T follicular helper cell (primary cell): ENCODE measurements around the gene LIMCH1.

ENCODE experiments used
- DNase-seq: peaks from one replicate; pipeline ENCODE4 v3.0.0-alpha.2; 2020; ENCODE audit warnings: low read depth

Gene LIMCH1

GRCh38 chr4:41561244-41561643 lies 23.3 kb downstream of the LIMCH1 start:
- no peak for DNase-seq

DNA sequence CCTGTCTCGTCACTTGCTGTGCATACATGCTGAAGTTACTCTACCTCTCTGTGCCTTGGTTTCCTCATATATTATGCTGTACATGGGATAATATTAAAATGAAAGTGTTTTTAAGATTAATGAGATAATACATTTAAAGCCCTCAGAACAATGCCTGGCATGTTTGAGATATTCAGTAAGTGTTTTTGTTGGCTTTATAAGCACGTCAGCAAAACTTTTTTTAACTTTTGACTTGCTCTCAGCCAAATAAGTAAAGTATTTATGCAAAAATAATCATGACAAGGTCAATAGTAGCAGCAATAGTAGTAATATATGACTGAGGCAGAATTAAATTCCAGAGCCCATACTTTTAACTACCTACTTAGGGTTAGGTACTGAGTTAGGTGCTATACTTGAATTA lies 29.2 kb downstream of the LIMCH1 start:
- DNase-seq = no peak

DNA sequence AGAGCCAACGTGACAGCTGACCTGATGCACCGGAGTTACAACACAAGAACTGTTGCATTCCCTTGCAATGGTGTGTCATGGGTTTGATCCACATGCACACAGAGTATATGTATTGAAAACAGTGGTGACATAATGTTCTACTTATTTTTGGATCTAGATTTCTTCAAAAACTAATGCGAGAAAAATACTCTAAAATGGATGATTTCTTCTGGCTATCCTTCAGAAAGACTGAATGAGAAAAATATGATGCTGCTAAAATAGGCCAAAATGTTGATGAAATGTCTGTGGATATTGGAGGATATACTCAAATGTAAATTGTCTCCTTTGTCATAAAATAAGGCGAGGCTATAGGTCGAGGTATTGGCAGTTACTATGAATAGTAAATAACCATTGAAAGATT lies 30.4 kb downstream of the LIMCH1 start:
- DNase-seq = no peak

DNA sequence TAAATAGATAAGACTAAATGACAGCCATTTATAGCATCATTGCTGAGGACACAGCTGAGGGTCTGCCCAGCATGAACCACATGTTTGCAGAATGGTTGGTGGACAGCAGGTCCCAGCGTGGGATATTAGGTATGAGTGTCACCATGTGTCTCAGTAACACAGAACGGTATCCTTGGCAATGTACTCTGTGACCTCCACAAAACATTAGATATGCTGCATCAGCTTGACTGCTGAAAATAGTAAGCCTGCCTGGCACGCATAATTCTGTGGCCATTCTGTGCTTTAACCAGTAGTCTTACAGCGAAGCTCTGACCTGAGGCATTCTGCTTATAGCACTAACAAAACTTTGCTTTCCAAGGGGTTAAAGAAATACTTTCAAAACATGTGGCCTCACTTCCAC lies 32.0 kb downstream of the LIMCH1 start:
- DNase-seq = no peak

DNA sequence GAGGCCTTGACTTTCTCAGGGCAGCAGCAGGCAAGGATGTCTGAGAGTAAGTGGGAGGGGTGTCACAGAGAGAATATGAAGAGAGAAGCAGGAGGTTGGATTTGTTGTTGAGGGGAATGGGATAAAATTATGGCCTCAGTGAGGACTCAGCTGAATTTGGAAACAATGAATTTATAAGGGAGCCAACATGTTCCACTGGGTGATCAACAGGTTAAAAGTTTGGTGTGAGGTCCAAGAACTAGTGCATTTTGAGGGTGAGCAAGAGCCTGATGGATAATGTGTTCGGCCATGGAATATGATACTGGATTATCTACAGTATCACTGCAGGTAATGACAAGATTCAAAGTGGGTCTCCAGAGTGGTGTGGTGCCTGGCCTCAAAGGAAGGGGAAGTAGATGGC lies 33.5 kb downstream of the LIMCH1 start:
- DNase-seq = no peak

DNA sequence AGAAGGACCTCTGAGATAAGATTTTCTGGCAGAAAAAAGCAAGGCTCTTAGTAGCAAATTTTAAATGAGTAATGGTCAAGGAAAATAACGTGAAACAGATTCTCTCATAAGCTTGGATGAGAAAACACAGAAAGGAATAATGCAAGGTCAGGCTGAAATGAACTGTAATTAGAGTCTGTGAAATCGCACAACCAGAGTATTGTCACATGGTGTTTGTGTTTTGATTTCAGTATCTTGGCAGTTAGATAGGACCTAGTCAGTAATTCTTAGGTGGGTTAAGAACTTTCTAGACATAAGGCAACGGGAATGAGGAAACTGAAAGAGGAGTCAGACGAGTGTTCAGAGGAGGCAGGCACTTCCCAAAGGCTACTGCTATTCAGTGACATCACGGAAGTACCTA lies 34.6 kb downstream of the LIMCH1 start:
- no peak for DNase-seq

GRCh38 chr4:41572956-41573355 lies 35.0 kb downstream of the LIMCH1 start:
- no peak for DNase-seq

GRCh38 chr4:41573502-41574001 lies 35.6 kb downstream of the LIMCH1 start:
- DNase-seq = no peak

DNA sequence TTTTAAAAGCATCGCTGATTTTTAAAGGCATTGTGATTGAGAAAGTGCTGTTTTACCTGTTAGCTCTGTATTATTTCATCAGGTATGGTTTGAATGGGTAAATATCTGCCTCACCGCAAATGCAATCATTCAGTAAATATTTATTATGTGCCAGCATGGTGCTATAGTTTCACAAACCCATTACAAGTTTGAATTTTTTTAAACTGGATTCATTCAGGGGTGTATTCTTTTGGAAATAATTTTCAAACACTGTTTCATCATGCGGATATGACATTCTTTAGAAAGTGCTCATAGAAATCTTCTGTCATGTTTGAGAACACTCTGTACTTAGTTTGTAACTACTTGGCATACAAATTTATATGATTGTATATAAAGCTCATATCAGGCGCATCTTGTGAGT lies 37.2 kb downstream of the LIMCH1 start:
- DNase-seq = no peak

DNA sequence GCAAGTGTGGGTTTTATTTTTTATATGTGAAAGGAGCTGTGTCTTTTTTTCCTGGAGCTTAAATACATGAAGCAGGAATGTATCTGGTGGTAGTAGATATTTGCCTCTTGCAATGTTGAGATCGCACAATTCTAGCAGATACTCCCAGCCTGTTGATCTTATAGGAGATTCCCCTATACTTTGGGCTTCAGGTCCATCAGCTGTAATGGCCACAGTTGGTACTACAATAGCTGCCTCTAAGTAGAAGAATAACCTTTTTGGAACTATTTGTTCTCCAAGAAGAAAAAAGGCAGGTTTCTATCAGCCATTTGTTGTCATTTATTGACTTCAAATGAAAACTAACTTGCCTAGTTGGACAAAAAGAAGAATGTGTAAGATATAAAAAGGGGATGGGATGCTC lies 37.7 kb downstream of the LIMCH1 start:
- no peak for DNase-seq

DNA sequence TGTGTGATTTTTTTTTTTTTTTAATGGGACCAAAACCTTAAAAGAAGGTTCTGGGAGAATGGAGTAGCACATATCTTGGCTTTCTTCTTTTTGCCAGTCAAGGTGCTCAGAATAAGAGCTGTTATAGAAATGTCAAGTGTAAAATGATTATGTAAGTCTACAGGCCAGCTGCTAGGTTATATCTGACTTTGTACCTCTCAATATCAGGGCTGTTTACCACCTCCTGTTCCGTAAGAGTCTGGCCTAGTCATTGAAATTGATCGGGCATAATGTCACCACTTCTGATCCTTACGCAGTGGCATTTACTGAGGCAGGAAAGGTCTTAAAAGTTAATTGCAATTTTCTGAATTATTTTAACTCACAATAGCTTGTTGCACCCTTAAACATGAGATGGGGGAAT lies 41.1 kb downstream of the LIMCH1 start:
- no peak for DNase-seq

DNA sequence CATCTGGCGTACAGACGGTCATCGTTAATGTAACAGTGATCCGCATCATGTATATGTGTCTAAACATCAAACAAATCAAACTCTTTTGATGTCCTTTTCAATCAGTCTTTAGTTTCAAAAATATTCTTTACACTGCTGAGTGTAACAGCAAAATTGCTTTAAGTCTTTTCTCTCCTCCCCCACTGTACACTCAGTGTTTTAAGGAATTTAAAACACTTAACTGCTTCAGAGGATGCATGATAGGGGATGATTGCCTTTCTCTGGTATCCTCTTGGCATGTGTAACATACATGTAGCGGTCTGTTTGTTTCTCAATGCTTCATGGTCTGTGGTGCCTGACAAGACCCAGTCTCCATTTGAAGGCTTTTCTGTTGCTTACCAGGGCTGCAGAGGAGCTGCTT lies 41.6 kb downstream of the LIMCH1 start:
- DNase-seq = no peak

DNA sequence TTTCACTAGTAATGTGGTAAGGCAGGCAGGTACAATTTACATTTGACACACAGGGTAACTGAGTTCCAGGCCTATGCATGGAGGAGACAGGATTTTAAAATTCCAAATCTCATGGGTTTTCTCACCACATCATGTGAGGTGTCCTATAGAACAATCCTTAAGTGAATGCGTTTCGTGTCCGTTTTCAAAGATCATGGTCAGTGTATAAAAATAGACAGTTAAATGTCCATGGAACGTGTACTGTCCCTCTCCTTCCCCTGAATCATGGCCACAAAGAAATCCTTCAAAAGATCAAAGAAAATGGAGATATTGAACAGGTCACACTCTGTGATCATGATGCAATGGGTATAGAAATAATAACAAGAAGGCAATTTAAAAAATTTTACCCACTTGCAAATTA lies 42.0 kb downstream of the LIMCH1 start:
- DNase-seq = no peak

- DNase-seq = no peak
Measured at GRCh38 chr4:41586675-41587225, 48.8 kb downstream of the LIMCH1 start.

DNA sequence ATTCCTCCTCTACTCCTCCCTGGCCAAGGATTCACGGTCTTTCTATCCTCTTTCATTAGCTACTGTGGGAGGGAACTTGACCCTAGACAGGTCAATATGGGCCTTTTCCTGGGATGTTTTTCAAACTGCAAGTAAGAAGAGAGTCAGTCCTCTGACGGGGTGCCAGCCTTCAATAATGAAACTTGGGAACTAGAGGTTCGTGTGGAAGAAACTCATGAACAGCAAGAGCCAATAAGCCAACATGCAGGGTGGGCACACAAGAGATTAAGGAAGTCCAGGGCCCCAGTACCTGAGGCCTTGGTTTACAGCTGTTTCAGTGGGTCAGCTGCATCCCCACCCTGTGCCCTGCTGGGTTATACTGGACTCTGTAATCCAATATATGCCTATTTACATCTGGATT lies 49.3 kb downstream of the LIMCH1 start:
- DNase-seq = no peak

DNA sequence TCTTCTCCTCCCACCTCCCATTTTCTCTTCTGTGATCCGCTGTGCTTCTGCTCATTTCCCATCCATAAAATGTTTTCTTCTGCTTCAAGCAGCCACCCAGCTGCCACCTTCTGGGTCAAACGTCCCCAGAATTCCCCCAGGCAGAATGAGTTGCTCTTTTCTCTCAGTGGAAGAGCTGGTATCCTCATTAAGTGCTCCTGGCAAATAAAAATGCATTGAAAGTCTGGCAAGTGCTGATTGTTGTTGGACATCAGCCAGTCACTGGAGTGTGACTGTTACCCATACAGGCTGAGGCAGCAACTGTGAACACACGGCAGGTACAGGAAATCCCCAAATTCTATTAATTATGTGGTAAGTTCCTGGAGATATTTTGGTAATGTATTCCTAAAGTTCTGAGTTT lies 52.6 kb downstream of the LIMCH1 start:
- DNase-seq = no peak

DNA sequence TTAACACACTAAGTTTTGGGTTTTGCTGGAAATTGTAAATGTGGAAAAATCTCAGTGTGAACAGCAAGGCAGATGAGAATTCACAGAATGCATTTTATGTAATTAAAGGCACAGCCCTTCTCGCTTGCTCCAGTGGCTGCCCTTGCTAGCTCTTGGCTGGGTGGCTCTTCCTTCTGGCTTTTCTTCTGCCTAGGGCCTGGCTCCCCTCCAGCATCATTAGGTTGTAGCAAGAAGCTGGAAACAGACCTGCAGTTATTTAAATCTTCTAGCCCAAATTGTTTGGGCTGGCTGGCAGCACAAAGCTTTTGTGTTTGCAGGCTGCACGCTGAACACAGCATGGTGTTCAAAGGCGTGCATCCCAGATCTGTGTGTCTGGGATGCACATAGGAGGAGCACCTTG lies 56.5 kb downstream of the LIMCH1 start:
- no peak for DNase-seq

DNA sequence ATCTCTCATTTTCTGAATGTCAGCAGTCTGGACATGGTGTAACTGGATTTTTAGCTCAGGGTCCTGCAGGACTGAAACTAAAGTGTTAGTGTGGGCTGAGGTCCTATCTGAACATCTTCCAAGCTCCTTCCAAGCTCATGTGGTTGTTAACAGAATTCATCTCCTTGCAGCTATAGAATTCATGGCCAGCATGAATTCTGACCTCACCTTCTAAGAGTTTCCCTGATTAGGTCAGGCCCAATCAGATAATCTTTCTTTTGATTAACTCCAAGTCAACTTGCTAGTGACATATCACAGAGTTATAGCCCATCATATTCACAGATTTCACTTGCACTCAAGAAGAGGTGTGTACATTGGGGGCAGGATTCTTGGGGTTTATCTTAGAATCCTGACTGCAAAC lies 59.5 kb downstream of the LIMCH1 start:
- DNase-seq = no peak

DNA sequence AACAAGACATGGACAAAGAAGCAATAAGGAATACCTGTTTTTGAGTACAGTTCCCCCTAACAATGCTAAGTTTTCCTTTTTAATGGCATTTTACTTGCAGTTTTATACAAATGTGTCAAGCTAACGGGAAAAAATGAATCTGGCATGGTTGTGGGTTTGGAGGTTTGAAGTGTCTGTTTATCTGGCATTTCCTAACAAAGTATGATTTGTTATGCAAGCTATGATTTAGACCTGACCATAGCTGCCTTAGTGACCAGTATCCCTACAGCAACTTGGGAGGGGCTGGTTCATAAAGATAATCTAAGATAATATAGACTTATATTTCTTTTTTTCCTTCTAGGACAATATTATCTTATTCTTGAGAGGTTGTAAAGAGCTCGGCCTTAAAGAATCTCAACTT lies 60.6 kb downstream of the LIMCH1 start:
- no peak for DNase-seq

GRCh38 chr4:41599192-41599786 lies 61.3 kb downstream of the LIMCH1 start:
- no peak for DNase-seq

DNA sequence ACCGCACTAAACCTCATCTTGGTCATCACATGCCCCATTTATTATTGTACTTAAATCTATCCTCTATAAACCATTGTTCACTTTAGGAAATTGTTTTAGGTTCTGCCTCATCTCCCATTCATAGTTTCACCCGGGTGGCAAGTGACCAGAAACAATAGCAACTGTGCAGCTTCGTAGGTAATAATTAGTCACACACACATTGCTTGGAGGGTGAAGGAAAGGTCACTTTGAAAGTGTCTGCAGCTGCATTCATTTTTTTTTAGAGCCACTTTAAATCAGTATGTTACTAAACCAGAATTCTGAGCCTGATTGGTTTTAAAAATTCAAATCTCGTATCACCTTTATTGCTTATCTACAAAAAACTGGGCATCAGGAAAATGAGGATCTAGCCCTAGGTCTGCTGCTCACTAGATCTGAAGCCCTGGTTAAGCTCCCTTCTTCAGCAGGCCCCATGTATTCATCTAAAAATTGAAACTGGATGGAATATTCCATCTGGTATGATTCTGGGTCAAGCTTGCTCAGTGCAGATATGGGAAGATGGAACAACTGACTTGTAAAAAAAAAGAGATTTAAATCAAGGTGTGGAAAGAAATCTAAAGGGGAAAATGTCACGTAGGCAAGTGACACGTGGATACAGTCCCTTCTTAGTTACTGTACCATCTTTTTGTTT lies 62.4 kb downstream of the LIMCH1 start:
- DNase-seq = no peak

DNA sequence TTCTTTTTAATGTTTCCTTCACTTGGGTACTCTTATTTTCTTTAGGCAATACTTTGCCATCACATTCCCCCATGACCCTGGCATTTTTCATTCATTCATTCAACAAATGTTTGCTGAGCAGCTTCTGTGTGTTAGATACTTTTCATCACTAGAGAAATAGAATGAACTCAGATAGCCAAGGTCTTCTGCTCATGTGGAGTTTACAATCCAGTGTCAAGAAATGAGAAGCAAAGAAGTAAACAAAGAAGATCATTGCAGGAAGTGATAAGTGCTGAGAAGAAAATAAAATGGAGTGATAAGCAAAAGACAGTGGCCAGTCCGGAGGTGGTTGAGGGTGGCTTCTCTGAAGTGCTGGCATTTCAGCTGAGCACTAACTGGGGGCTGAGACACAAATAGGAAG lies 63.1 kb downstream of the LIMCH1 start:
- DNase-seq = no peak

- no peak for DNase-seq
Measured at GRCh38 chr4:41602113-41602512, 64.2 kb downstream of the LIMCH1 start.
